Stimulated activated CD8-positive, alpha-beta memory T cell treated with anti-CD3 and anti-CD28 coated beads, Interleukin-2, amount 100 ng/mL, for 1 hour (primary cell): Measurements from ENCODE around the gene ADGRD2.

ENCODE experiments used
- DNase-seq, 2 donors: peaks; one replicate each; pipeline ENCODE4 v3.0.0-alpha.2; 2020; ENCODE audit warnings: low read depth in 2 of 2

Gene ADGRD2

DNA sequence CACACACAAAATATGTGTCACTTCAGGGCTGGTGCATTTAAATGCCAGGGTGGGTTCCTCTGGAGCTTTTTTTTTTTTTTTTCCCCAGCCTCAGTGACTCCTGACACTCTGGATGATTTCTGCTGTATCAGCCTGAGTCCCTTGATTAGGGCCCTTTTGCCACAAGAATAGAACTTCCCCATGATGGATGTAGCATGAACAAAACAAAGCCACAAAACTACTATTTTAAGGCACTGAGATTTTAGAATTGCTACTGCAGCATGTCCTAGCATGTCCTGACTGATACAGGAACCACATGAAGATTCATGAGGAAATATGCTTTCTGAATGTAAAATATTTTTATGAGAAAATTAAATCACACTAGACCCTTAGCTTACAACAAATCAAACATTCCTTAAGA is 13.9 kb upstream of the ADGRD2 start:
- DNase-seq = no peak

DNA sequence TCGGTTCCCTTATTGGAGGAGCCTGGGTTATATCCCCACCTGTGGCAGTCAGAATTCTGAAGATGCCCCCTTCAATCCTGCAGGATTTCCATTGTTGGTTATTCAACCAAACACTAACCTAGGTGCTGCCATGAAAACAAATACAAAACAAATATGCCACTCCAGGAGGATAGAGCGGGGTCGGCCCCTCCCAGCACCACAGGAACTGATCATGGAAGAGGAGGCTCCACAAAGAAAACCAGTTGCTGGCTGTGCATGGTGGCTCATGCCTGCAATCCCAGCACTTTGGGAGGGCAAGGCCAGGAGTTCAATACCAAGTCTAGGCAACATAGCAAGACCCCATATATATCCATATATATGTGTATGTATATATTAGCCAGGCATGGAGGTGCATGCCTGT is 13.2 kb upstream of the ADGRD2 start:
- DNase-seq = no peak

DNA sequence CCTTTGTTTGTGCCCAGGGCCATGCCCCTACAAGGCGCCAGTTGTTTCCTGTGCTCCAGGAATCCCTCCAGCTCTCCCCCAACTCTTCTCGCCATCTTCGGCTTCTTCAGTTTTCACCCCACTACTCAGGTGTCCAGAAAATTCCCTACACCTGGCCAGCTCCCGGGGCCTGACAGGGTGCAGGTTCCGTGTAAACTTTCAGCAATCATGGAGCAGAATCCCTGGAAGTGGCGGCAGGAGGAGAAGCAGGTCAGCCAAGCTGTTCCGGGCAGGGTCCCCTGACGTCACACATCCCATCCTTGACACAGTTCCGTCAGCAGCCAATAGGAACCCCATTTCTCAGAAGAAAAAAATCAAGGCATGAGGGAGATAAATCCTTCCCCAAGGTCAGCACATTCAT is 12.2 kb upstream of the ADGRD2 start:
- DNase-seq = no peak

DNA sequence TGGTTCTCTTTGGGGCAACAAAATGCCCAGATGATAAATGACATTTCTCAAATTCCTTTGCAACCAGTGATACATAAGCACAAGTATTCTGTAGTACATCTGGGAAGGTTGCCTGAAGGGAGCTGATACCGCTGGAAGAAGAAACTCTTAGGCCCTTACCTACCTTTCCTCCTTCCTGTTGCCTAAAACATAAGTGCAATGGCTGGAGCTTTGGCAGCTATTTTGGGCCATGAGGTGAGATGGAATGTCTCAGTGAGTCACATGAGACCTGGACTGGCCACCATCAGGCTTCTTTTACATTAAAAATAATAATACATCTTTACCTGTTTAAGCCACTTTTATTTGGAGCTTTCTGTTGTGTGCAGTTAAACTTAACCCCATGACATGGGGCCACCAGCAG is 11.2 kb upstream of the ADGRD2 start:
- no peak for DNase-seq

DNA sequence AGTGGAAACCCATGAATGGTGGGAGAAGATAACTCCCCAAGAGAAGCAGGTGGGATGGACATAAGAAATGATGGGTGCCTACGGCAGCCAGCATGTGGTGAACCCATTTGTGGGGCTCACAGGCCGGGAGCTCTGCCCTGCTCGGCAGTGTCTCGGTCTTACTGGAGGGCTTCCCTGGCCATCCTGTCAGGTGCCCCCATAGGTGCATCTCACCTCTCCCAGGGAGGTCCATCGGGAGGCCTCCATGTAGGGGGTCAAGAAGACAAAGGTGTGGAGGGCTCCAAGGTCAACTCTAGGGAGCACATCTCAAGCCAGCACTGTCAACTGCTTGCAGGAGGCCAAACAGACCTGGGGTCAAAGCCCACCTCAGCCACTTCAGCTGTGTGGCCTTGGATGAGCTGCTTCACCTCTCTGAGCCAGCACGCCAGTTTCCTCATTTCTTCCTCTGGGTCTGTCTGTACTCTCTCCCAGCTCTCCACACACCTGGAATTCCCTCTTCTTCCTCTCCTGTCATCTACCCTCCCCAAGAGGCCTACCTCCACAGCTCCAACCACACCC is 10.5 kb upstream of the ADGRD2 start:
- no peak for DNase-seq

DNA sequence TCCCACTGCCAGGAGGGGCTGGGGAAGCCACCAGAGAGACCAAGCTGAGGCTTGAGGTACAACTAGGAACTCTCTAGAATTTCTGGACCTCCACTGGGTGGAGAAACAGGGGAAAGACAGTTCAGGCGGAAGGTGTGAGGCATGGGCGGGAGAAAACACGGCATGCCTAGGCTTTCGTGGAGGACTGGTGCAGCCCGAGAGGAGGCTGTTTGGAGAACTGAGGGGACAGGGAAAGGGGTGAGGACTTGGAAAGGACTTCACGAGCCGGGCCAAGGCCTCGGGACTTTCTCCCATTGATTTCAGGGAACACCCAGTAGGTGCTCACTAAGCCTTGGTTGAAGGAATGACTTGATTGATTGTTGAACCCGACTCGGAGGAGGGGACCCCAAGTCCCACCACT is 9.5 kb upstream of the ADGRD2 start:
- no peak for DNase-seq

DNA sequence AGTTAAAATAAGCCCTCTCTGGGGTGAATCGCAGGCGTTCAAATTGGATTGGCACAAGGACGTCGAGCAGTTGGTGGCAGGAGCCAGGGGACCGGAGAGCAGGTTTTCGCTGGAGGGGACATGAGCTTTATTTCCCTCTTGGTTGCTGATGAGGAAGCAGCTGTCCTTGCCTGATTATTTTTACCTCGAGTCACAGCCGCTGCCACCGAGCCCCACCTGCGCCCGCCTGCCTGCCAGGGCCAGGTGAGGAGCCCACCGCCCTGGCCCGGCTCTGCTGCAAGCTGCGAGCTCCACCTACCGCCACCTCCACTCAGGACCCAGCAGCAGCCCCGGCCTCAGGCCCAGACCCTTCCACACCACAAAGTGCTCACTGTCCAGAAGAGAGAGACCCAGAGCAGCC is 9.0 kb upstream of the ADGRD2 start:
- no peak for DNase-seq

DNA sequence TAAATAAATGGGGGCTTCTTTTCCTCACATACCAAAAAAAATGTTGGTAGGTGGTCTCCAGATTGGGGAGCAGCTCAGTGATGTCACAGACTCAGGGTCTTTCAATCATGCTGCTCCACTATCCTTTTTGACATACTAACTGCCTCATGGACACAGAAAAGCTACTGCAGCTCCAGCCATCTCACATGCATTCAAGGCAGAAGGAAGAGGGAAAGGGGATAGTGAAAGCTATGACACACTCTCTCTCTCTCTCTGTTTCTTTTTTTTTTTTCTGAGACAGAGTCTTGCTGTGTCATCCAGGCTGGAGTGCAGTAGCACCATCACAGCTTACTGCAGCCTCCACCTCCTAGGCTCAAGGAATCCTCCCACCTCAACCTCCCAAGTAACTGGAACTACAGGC is 7.9 kb upstream of the ADGRD2 start:
- DNase-seq = no peak

DNA sequence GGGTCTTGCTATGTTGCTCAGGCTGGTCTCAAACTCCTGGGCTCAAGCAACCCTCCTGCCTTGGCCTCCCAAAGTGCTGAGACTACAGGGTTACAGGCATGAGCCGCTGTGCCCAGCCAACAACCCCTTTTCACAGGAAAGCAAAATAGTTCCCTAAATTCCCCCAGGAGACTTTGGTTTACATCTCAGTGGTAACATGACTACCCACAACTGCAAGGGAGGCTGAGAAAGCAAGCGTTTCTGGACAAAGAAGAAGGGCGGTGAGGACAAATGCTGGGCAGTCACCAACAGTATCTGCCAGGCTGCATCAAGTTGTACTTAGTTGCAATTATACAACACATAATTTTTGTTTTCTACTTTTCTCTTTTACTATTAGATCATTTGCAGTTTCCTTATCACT is 7.4 kb upstream of the ADGRD2 start:
- DNase-seq = no peak

DNA sequence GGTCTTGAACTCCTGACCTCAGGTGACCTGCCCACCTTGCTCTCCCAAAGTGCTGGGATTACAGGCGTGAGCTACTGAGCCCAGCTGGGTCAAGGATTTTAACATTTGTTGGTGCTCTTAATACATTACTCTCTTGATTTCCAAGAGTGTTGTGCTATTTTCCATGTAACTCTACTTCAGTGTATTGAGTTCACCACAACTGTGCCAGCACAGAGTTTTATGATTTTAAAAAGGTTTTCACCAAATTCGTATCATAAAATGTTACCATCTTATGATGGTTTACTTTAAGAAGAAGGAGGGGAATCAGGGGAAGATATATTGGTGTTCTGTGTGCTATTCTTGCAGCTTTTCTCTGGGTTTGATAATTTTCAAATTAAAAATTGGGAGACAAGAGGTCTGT is 6.6 kb upstream of the ADGRD2 start:
- no peak for DNase-seq

DNA sequence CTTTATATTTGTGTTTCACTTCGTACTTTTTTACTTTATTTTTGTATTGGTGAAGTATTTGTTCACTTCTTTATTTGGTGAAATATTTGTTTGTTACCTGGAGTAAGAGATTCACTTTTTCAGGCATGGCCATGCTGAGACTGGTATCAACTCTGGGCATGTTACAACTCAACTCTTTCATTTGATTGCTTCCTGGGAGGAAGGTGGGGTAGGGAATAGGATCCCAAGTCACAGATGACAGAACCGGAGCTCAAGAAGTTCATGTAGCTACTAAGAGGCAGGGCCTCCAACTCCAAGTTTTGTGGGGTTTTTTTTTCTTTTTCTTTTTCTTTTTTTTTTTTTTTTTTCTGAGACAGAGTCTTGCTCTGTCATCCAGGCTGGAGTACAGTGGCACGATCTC is 6.1 kb upstream of the ADGRD2 start:
- no peak for DNase-seq

DNA sequence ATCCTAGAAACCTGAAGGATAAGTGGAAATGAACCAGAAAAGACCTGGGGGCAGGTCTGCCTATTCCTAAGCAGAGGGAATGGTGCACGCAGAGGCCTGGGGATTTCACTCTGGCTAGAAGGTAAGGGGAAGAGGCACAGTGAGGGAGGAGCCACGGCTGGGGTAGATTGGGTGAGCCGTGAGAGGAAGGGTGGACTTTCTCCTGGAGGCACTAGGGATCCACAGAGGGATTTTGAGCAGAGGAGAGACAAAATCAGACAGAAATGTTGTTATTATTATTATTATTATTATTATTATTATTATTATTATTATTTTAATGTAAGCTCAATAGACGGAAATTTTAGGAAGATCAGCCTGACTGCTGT is 3.0 kb upstream of the ADGRD2 start:
- no peak for DNase-seq

DNA sequence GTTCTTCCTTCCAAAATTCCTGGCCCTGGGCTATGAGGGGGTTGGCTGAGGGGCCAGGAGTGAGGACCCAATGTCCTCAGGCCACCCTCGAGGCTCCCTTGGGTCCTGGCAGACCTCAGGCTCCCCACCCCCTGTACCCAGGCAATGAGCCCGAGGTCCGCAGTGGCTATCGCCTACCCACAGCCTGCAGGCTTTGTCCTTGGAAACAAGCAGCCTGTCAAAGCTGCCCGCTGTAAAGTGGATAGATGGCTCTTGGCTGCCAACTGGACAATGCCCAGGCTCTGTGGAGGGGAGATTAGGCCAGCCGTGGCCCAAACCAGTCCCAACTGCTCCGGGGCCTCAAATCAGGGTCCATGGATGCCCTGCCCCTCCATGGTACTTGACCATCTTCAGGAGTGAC is 2.2 kb upstream of the ADGRD2 start:
- DNase-seq = no peak

DNA sequence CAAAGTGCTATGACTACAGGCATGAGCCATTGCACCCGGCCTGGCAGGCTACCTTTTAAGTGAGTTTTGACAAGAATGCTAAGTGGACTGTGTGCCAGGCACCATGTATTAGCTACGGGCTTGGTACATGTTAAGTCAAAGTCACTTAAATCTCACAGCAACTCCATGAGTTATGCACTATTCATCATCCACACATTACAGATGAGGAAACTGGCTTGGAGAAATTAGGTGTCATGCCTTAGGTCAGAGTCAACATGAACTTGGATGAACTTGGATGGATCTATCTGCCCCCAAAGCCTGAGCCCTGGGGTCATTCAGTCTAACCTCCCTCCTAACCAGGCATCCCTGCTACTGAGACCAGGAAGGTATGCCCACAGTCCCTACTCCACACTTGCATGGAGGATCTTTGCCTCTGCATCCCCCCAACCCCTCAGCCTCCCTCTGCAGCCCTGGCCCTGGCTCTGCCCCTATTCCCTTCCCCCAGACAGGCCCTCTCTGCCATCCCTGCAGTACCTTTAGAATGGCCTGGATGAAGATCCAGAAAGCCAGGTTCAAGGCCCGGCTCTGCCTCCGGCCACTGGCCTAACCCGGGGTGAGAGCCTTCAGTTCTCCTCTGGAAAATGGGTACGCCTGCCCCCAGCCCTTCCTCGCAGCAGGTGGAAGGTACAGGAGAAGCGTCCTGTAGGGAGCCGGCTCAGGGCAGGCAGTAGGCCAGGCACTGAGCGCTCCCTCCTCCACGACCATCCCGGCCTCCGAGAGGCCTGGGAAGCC is 685 bp upstream of the ADGRD2 start:
- no peak for DNase-seq

DNA sequence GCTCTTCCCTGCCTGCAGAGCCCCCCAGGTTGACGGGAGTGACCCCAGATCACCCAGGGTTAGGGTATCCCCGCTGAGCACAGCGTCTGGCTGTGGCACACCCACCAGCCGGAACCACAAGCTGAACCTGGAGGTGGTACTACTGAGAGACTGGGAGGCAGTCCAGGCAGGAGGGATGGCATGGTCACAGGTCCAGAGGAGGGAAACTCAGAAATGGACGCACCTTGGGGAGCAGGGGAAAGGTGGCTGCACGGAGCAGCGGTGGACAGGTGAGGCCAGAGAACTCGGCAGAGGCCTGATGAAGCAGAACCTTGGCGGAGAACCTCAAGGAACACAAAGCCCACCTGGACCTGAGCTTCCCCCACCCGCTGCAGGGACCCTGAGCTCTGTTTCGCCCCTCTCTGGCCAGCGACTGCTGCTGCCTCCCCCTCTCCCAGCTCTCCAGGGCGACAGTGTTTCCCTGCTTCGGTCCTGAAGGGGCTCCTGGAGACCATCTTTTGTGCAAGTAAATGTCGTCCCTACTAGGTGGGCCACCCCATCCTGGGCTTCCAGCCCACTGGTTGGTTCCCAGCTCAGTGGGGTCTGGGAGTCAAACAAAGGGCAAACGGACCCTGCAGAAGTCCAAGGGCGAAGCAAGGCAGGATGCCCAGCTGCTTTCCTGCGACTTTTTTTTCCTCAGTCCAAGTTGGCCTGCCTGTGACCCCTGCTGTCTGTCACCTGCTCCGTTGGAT is 845 bp downstream of the ADGRD2 start:
- DNase-seq = no peak

DNA sequence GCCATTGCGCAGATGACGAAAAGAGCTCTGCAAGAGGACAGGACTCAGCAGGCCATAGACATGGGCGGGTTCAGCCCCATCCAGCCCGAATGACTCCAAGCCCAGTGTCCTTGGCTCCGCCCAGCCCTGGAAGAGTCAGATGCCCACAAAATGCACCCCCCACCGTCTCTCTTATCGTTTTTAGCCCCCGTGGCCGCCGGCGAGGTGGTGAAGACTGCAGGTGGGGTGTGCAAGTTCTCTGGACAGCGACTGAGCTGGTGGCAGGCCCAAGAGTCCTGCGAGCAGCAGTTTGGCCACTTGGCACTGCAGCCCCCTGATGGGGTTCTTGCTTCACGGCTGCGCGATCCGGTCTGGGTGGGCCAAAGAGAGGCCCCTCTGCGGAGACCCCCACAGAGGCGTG is 2.1 kb downstream of the ADGRD2 start:
- no peak for DNase-seq

DNA sequence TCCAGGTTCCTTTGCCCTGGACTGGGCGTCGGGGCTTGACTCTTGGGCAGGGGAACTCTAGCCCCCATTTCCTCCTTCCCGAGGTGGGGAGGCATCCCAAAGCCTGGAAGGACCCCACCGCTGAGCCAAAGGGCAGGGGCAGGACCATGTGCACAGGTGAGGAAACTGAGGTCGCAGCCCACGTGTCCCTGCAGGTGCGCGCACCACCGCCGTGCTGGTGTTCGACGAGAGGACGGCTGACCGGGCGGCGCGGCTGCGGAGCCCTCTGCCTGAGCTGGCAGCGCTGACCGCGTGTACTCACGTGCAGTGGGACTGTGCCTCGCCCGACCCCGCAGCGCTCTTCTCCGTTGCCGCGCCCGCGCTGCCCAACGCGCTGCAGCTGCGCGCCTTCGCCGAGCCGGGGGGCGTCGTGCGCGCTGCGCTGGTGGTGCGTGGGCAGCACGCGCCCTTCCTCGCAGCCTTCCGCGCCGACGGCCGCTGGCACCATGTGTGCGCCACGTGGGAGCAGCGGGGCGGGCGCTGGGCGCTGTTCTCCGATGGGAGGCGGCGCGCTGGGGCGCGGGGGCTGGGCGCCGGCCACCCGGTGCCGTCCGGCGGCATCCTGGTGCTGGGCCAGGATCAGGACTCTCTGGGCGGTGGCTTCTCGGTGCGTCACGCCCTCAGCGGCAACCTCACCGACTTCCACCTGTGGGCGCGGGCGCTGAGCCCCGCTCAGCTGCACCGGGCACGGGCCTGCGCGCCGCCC is 2.8 kb downstream of the ADGRD2 start:
- no peak for DNase-seq

DNA sequence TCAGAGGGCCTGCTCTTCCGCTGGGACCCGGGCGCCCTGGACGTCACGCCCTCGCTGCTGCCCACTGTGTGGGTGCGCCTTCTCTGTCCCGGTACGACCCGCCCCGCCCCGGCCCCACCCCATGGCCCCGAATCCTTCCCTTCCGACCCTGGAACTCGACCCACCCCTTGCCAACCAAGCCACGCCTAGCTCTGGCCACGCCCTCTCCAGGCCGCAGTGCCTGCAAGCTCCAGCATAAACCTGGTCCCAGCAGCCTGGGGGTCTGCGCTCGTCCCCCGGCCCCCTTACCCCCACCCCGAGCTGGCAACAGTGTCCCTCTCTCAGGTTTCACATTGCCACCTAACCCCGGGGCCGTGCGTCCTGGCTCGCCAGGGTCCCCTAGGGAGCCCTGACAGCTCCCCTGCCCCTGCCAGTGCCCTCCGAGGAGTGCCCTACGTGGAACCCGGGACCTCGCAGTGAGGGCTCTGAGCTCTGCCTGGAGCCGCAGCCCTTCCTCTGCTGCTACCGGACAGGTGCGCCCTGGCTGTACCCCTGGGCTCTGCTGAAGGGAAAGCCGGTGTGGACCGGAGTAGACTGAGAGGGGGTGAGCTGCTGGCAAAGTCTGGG is 3.4 kb downstream of the ADGRD2 start:
- DNase-seq = no peak

DNA sequence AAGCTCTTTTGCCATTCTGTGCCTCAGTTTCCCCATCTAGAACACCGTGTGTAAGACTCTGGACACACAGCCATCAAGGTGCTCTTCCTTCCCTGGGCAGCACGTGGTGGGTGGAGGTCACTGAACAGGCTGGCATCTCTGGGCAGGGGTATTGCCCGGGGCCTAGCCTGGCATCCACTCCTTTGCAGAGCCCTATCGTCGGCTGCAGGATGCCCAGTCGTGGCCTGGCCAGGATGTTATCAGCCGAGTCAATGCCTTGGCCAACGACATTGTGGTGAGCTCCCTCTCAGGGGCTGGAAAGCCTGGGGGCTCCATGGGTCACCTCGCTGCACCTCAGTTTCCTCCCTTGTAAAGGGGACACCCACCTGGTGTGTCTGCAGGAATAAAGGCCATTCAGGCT is 4.0 kb downstream of the ADGRD2 start:
- no peak for DNase-seq

DNA sequence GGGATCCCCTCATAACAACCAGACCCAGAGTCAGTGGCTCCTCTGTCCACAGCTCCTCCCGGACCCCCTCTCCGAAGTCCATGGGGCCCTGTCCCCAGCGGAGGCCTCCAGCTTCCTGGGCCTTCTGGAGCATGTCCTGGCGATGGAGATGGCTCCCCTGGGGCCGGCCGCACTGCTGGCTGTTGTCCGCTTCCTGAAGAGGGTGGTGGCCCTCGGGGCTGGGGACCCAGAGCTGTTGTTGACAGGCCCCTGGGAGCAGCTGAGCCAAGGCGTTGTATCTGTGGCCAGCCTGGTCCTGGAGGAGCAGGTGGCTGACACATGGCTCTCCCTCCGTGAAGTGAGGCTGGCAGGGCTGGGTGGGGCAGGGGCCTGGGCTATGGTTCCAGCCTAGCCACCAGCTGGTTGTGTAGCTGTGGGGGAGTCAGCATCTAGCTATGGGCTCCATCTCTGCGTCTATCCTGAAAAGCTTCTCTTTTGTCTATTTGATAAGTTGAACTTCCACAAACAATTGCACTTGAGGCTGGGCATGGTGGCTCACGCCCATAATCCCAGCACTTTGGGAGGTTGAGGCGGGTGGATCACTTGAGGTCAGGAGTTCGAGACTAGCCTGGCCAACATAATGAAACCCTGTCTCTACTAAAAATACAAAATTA is 4.7 kb downstream of the ADGRD2 start:
- DNase-seq = no peak

DNA sequence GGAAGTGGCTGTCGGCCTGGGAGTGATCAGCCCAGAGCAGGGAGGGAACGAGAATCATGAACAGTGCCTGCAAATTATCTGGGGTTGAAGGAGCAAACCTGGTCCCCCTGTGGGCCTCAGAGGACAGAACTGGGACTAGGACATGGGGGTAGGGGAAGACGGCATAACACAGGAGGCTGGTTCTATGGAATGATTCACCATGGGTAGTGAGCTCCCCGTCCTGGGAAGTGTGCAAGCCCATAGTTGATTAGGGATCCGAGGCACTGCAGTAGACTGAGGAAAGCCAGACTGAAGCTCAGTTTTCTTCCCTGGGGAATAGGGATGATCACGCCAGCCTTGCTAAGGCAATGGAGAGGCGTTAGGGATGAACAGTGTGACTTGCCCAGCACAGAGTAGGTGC is 5.6 kb downstream of the ADGRD2 start:
- DNase-seq = no peak
